ENCODE results near the gene ELP4.

ELP4 gene

DNA sequence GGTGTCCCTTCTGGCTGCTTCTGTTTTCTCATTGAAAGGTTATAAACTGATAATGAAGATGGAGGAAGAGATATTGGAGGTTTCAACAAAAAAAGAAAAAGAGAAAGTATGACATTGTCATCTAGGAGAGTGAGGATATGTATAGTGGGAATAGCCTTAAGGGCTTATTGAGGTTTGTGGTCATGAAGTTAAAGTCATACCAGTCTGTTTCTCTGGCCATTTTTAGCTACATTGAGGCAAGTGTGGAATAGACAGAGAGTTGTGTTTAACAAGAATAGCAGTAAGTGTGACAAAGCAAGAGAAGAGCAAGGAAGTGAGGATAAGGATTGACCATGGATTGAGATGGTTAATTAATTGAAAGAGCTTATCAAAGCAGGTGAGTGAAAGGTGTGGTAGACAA lies 110.4 kb downstream of the ELP4 start:
- DNase-seq (ENCODE audit: low read depth, low spot score) = no peak
- 0 out of 2 replicates have a peak, but pooled peaks cover 2% of the 10 kb centered on the region for H3K36me3 ChIP-seq (ENCODE audit: insufficient read depth, low read length)
- H3K9ac ChIP-seq (ENCODE audit: insufficient read length) = no peak overlapping the region
- no peak overlapping the region for H3K4me3 ChIP-seq
- no peaks in the 10 kb centered on the region for H3K9me3 ChIP-seq (ENCODE audit: low read depth, low read length)
- TF ChIP-seq FOXP2 (optimal IDR thresholded peaks at IDR 0.05; ENCODE audit: control extremely low read depth, extremely low read length, insufficient read depth) = no peak
- TF ChIP-seq POLR2AphosphoS5 (IDR thresholded peaks at IDR 0.05; ENCODE audit: borderline replicate concordance, low read depth, low read length) = no peak
- TF ChIP-seq EZH2 (IDR thresholded peaks at IDR 0.05) = no peak
- H3K27ac ChIP-seq = no peak overlapping the region

GRCh38 chr11:31620434-31620833 lies 110.9 kb downstream of the ELP4 start:
- no peak overlapping the region for H3K9ac ChIP-seq (ENCODE audit: insufficient read length)
- no peaks in the 10 kb centered on the region for H3K36me3 ChIP-seq (ENCODE audit: insufficient read depth, low read length)
- no peak for DNase-seq (ENCODE audit: low read depth, low spot score)
- H3K9me3 ChIP-seq (ENCODE audit: low read depth, low read length) = no peaks in the 10 kb centered on the region
- H3K27ac ChIP-seq = no peak overlapping the region
- no peak overlapping the region for H3K4me3 ChIP-seq
- no peak for TF ChIP-seq POLR2AphosphoS5 (IDR thresholded peaks at IDR 0.05; ENCODE audit: borderline replicate concordance, low read depth, low read length)
- no peak for TF ChIP-seq FOXP2 (optimal IDR thresholded peaks at IDR 0.05; ENCODE audit: control extremely low read depth, extremely low read length, insufficient read depth)
- TF ChIP-seq EZH2 (IDR thresholded peaks at IDR 0.05) = no peak

DNA sequence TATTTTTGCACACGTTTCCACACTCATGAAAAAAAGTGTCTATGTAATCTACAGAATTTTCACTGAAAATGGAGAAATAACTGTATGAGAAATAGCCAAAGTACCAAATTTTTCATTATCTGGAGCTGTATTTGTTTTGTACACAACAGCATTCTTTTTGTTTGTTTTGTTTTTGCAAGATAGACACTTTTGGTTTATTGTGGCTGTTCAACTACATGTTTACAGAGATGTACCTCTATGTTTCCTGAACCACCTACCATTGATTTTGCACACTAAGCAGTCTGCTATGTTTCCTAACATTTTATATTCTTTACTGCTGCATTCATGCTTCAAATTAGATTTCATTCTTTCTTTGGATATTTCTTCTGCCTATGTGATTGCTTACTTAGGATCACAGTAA lies 116.3 kb downstream of the ELP4 start:
- Histone ChIP-seq H3K27ac (no peak overlapping the region), H3K9me3 (ENCODE audit: low read depth, low read length) (no peaks in the 10 kb centered on the region), H3K9ac (ENCODE audit: insufficient read length) (no peak overlapping the region), H3K36me3 (ENCODE audit: insufficient read depth, low read length) (no peaks in the 10 kb centered on the region), H3K4me3 (no peak overlapping the region)
- no peak for DNase-seq (ENCODE audit: low read depth, low spot score)
- no peak for TF ChIP-seq FOXP2 (optimal IDR thresholded peaks at IDR 0.05; ENCODE audit: control extremely low read depth, extremely low read length, insufficient read depth)

- TF ChIP-seq POLR2AphosphoS5 (IDR thresholded peaks at IDR 0.05; ENCODE audit: borderline replicate concordance, low read depth, low read length) (no peak), FOXP2 (optimal IDR thresholded peaks at IDR 0.05; ENCODE audit: control extremely low read depth, extremely low read length, insufficient read depth) (no peak), EZH2 (IDR thresholded peaks at IDR 0.05) (no peak)
- no peak for DNase-seq (ENCODE audit: low read depth, low spot score)
- no peaks in the 10 kb centered on the region for H3K36me3 ChIP-seq (ENCODE audit: insufficient read depth, low read length)
- no peak overlapping the region for H3K27ac ChIP-seq
- no peaks in the 10 kb centered on the region for H3K9me3 ChIP-seq (ENCODE audit: low read depth, low read length)
- no peak overlapping the region for H3K9ac ChIP-seq (ENCODE audit: insufficient read length)
- H3K4me3 ChIP-seq = no peak overlapping the region
Measured at GRCh38 chr11:31628111-31628510, 118.5 kb downstream of the ELP4 start.

GRCh38 chr11:31636983-31637382 lies 127.4 kb downstream of the ELP4 start:
- no peak overlapping the region for H3K9ac ChIP-seq (ENCODE audit: insufficient read length)
- no peak overlapping the region for H3K27ac ChIP-seq
- no peaks in the 10 kb centered on the region for H3K36me3 ChIP-seq (ENCODE audit: insufficient read depth, low read length)
- H3K9me3 ChIP-seq (ENCODE audit: low read depth, low read length) = no peaks in the 10 kb centered on the region
- no peak for DNase-seq (ENCODE audit: low read depth, low spot score)
- H3K4me3 ChIP-seq = no peak overlapping the region
- no peak for TF ChIP-seq EZH2 (IDR thresholded peaks at IDR 0.05)

GRCh38 chr11:31640611-31641010 lies 131.0 kb downstream of the ELP4 start:
- no peak for DNase-seq (ENCODE audit: low read depth, low spot score)
- H3K9ac ChIP-seq (ENCODE audit: insufficient read length) = no peak overlapping the region

GRCh38 chr11:31641477-31642062 lies 132.0 kb downstream of the ELP4 start:
- Histone ChIP-seq H3K4me3 (no peak overlapping the region), H3K27ac (no peak overlapping the region), H3K36me3 (ENCODE audit: insufficient read depth, low read length) (no peaks in the 10 kb centered on the region), H3K9ac (ENCODE audit: insufficient read length) (no peak overlapping the region), H3K9me3 (ENCODE audit: low read depth, low read length) (no peaks in the 10 kb centered on the region)
- DNase-seq (ENCODE audit: low read depth, low spot score) = no peak
- no peak for TF ChIP-seq POLR2AphosphoS5 (IDR thresholded peaks at IDR 0.05; ENCODE audit: borderline replicate concordance, low read depth, low read length)
- TF ChIP-seq FOXP2 (optimal IDR thresholded peaks at IDR 0.05; ENCODE audit: control extremely low read depth, extremely low read length, insufficient read depth) = no peak
- no peak for TF ChIP-seq EZH2 (IDR thresholded peaks at IDR 0.05)

More at GRCh38 chr11:31640611-31641010, 131.0 kb downstream of the ELP4 start:
- H3K36me3 ChIP-seq (ENCODE audit: insufficient read depth, low read length) = no peaks in the 10 kb centered on the region
- no peak overlapping the region for H3K27ac ChIP-seq
- no peak overlapping the region for H3K4me3 ChIP-seq
- no peaks in the 10 kb centered on the region for H3K9me3 ChIP-seq (ENCODE audit: low read depth, low read length)
- no peak for TF ChIP-seq FOXP2 (optimal IDR thresholded peaks at IDR 0.05; ENCODE audit: control extremely low read depth, extremely low read length, insufficient read depth)
- no peak for TF ChIP-seq EZH2 (IDR thresholded peaks at IDR 0.05)
- TF ChIP-seq POLR2AphosphoS5 (IDR thresholded peaks at IDR 0.05; ENCODE audit: borderline replicate concordance, low read depth, low read length) = no peak

- H3K9me3 ChIP-seq (ENCODE audit: low read depth, low read length) = no peaks in the 10 kb centered on the region
- H3K9ac ChIP-seq (ENCODE audit: insufficient read length) = no peak overlapping the region
- DNase-seq (ENCODE audit: low read depth, low spot score) = no peak
- H3K27ac ChIP-seq = no peak overlapping the region
- no peak overlapping the region for H3K4me3 ChIP-seq
- no peak for TF ChIP-seq EZH2 (IDR thresholded peaks at IDR 0.05)
- no peaks in the 10 kb centered on the region for H3K36me3 ChIP-seq (ENCODE audit: insufficient read depth, low read length)
Measured at GRCh38 chr11:31643857-31644256, 134.3 kb downstream of the ELP4 start.

GRCh38 chr11:31645747-31646146 lies 136.2 kb downstream of the ELP4 start:
- Histone ChIP-seq H3K9me3 (ENCODE audit: low read depth, low read length) (no peaks in the 10 kb centered on the region), H3K9ac (ENCODE audit: insufficient read length) (no peak overlapping the region), H3K27ac (no peak overlapping the region), H3K36me3 (ENCODE audit: insufficient read depth, low read length) (no peaks in the 10 kb centered on the region), H3K4me3 (no peak overlapping the region)
- no peak for DNase-seq (ENCODE audit: low read depth, low spot score)
- TF ChIP-seq FOXP2 (optimal IDR thresholded peaks at IDR 0.05; ENCODE audit: control extremely low read depth, extremely low read length, insufficient read depth) = no peak
- no peak for TF ChIP-seq EZH2 (IDR thresholded peaks at IDR 0.05)
- no peak for TF ChIP-seq POLR2AphosphoS5 (IDR thresholded peaks at IDR 0.05; ENCODE audit: borderline replicate concordance, low read depth, low read length)
